ENCODE results near the gene CFAP90. TPM values are rescaled to one million over a fixed set of nuclear protein-coding genes. Genes with fewer than 3 reads are reported as not detected.
A peak's percentile ranks its signal among the peaks of the same experiment; 100 is the strongest.

The CFAP90 gene
- total RNA-seq, 2 experiments from 2014 or later = not detected

DNA sequence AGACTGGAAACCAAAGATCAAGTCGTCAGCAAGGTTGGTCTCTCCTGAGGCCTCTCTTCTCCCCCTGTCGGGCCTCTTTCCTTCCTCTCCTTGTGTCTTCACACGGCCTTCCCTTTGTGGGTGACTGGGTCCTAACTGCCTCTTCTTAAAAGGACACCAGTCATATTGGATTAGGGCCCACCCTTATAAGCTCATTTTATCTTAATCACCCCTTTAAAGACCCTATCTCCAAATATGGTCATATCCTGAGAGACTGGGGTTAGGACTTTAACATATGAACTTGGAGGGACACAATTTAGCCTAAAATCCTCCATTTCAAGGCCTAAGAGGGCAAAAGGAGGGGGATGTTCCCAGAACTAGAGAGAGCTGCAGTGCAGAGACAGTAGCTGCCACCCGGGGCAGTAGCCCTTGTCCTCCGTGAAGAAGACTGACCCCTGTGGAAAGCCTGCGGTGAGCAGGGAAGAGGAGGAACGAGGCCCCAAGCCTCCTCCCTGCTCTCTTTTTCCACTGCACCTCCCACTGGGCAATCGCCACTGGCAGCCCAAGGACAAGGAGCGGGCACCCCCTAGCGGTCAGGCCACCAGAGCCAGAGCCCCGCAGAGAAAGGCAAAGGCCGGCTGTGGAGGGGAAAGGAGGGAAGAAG is 34.9 kb downstream of the CFAP90 start:
- POLR2A ChIA-PET = no interaction called here
- H3K27me3 Mint-ChIP-seq = peaks cover 39% of the 10 kb centered on the region
- CTCF ChIA-PET = interaction anchor here (1.0 to 2.2 kb wide), 11 partner anchors 12 to 996 kb away, joined by 3 to 8 read pairs (median 3); partner anchors contain the start of gene MTRR
- no peak overlapping the region for H3K4me3 Mint-ChIP-seq
- no peaks in the 10 kb centered on the region for H3K4me1 Mint-ChIP-seq (ENCODE audit: low read depth)
- H3K9me3 Mint-ChIP-seq = no peaks in the 10 kb centered on the region
- DNase-seq = peak; percentile 76
- H3K27ac Mint-ChIP-seq = no peak overlapping the region
- intact Hi-C loops (cut with micrococcal nuclease) = no loop called here
- H3K36me3 Mint-ChIP-seq = no peaks in the 10 kb centered on the region

DNA sequence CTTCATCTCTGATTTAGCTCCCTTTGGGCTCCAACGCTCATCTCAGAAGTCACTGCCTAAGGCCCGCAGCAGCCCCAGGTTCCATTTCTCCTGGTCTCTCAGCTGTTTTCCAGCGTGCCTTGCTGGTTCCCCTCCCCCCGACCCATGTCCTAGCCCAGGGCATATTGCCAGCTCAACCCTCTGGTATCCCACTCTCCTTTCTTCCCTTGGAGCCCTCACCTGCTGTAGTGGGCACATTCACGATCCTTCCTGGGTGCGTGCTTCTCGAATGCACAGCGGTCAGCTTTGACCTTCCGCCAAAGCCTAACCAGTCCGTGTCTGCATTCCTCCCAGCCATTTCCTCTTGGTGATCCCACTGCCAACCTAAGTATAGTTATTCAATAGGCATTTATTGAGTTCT is 36.1 kb downstream of the CFAP90 start:
- Mint-ChIP-seq H3K36me3 (no peaks in the 10 kb centered on the region), H3K4me3 (no peak overlapping the region), H3K27me3 (peaks cover 42% of the 10 kb centered on the region), H3K27ac (peak overlapping the region; percentile 53), H3K4me1 (ENCODE audit: low read depth) (no peaks in the 10 kb centered on the region), H3K9me3 (no peaks in the 10 kb centered on the region)
- intact Hi-C loops (cut with micrococcal nuclease) = no loop called here
- CTCF ChIA-PET = no interaction called here
- POLR2A ChIA-PET = no interaction called here
- no peak for DNase-seq

DNA sequence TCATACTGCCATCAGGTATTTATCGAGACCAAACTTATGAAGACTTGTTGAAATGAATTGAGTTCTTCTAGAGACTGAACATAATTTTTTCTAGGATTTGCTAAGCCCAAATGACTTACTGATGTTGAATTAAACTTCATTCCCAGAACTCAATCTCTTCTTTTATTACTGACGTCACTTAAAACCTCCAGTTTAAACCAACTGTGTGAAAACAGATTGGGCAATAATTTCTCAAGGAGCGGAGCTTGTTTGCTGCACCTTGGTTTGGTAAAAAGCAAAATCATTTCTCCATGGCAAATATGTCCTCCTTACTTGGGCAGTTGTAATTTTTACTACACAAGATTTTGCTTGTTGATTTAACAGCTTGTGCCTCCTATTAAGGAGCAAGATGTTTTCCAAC is 37.4 kb downstream of the CFAP90 start:
- H3K4me1 Mint-ChIP-seq (ENCODE audit: low read depth) = no peaks in the 10 kb centered on the region
- H3K27me3 Mint-ChIP-seq = peaks cover 42% of the 10 kb centered on the region
- H3K36me3 Mint-ChIP-seq = no peaks in the 10 kb centered on the region
- no peak for DNase-seq
- ChIA-PET CTCF (interaction anchor here (0.7 to 0.8 kb wide), 2 partner anchors 68 to 1435 kb away, joined by 3 read pairs; no protein-coding TSS in a partner anchor), POLR2A (no interaction called here)
- no peak overlapping the region for H3K4me3 Mint-ChIP-seq
- no peaks in the 10 kb centered on the region for H3K9me3 Mint-ChIP-seq
- H3K27ac Mint-ChIP-seq = no peak overlapping the region
- intact Hi-C loops (cut with micrococcal nuclease) = no loop called here

DNA sequence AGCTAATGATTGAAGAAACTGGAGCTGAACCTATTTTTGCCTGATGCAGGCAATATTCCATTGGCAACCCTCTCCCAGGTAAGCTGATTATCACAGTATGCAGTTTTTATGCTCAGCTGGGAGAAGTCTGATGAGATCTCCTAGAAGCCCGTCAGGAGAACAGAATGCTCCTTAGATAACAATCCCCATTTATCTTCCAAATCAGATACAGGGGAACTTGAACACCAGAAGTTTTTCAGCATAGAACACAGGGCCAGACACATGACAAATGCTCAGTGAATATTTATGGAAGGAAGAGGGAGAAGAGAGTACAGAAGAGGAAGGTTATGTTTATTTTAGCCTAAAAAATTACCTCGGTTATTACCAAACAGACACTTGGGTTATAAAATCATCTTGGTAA is 37.9 kb downstream of the CFAP90 start:
- ChIA-PET CTCF (no interaction called here), POLR2A (no interaction called here)
- no peak overlapping the region for H3K27ac Mint-ChIP-seq

DNA sequence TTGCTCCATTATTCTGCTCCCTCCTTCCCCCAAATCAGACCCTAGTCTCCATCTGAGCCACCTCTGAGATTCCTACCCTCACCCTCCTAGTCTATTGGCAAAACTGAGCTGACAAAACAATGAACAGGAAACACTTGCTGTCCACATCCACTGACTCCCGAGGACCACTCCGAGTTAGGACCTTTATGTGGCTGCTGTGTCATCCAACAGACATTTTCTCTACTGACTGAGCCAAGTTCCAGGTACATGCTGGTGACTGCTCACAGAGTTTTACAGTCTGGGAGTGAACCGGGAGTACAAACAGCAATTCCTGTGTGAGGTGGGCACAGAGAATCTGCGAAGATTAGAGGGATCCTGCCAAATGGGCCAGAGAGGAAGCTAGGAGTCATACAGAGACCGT is 39.2 kb downstream of the CFAP90 start:
- no peak for DNase-seq
- Mint-ChIP-seq H3K27me3 (peaks cover 44% of the 10 kb centered on the region), H3K4me1 (ENCODE audit: low read depth) (no peaks in the 10 kb centered on the region), H3K9me3 (no peaks in the 10 kb centered on the region), H3K27ac (no peak overlapping the region), H3K4me3 (no peak overlapping the region), H3K36me3 (no peaks in the 10 kb centered on the region)
- intact Hi-C loops (cut with micrococcal nuclease) = no loop called here
- ChIA-PET POLR2A (no interaction called here), CTCF (interaction anchor here (0.8 kb wide), 1 partner anchor 8 kb away, joined by 3 read pairs; no protein-coding TSS in a partner anchor)

More for the DNA sequence above, 37.9 kb downstream of the CFAP90 start:
- Mint-ChIP-seq H3K36me3 (no peaks in the 10 kb centered on the region), H3K4me1 (ENCODE audit: low read depth) (no peaks in the 10 kb centered on the region), H3K9me3 (no peaks in the 10 kb centered on the region), H3K4me3 (no peak overlapping the region), H3K27me3 (peaks cover 42% of the 10 kb centered on the region)
- intact Hi-C loops (cut with micrococcal nuclease) = no loop called here
- DNase-seq = no peak

DNA sequence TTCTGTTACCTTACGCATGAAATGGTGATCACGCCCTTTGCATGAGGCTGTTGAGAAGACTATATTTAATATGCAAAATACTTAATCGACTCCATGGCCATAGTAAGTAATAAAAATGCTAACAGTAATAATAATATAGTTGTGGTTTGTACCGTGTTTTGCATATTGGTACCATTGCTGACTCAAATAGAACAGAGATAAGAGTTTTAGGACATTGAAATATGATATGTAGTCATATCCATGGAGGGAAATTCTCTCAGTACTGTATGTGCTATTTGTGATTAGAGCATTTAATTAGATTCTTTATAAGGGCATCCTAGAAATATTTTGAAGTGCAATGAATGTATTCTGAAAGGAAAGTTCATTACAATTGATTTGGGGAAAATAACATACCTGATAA is 41.9 kb downstream of the CFAP90 start:
- Mint-ChIP-seq H3K9me3 (no peaks in the 10 kb centered on the region), H3K27ac (no peak overlapping the region), H3K27me3 (peaks cover 27% of the 10 kb centered on the region), H3K4me1 (ENCODE audit: low read depth) (no peaks in the 10 kb centered on the region), H3K36me3 (no peaks in the 10 kb centered on the region), H3K4me3 (no peak overlapping the region)
- ChIA-PET POLR2A (no interaction called here), CTCF (no interaction called here)
- intact Hi-C loops (cut with micrococcal nuclease) = no loop called here
- DNase-seq = no peak

DNA sequence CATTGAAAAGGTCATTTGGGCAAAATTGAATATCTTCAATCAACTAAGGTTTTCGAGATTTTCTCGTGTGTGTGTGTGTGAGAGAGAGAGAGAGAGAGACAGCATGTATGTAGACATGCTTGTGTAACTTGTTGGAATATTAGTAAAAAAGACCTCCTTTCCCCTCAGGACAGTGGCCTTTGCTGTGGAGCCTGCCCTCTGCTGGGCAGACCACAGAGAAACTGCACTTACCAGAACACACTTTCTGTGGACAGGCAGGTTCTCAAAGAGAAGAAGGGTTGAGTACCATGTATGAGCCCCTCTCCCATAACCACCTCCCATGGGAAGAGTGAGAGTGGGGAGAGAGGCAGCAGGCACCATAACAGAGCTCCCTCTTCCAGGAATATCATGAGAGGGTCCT is 45.6 kb downstream of the CFAP90 start:
- Mint-ChIP-seq H3K27ac (no peak overlapping the region), H3K9me3 (no peaks in the 10 kb centered on the region)

DNA sequence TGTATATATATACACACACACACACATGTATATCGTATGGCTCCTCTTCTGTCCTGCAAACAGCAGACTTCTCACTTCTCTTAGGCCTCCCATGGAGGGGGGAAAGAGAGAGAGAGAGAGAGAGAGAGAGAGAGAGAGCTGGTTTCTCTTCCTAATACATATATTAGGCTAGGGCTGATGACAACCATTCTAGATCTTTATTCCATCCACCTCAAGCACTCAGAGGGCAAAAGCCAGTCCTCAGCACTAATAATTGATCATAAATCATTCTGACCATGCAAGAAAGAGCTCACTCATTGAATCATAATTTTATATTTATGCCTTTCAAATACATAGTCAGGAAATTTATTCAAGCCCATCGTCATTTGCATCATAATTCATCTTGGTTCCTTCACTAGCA is 47.0 kb downstream of the CFAP90 start:
- H3K36me3 Mint-ChIP-seq = no peaks in the 10 kb centered on the region
- no peak for DNase-seq
- H3K27ac Mint-ChIP-seq = no peak overlapping the region
- intact Hi-C loops (cut with micrococcal nuclease) = no loop called here
- H3K27me3 Mint-ChIP-seq = peaks cover 7% of the 10 kb centered on the region
- no peak overlapping the region for H3K4me3 Mint-ChIP-seq
- H3K4me1 Mint-ChIP-seq (ENCODE audit: low read depth) = no peaks in the 10 kb centered on the region
- ChIA-PET POLR2A (no interaction called here), CTCF (interaction anchor here (1.0 kb wide), 1 partner anchor 8 kb away, joined by 3 read pairs; no protein-coding TSS in a partner anchor)
- no peaks in the 10 kb centered on the region for H3K9me3 Mint-ChIP-seq

More for the DNA sequence above, 45.6 kb downstream of the CFAP90 start:
- no peak overlapping the region for H3K4me3 Mint-ChIP-seq
- POLR2A ChIA-PET = no interaction called here
- no peaks in the 10 kb centered on the region for H3K36me3 Mint-ChIP-seq
- no peak for DNase-seq
- intact Hi-C loops (cut with micrococcal nuclease) = no loop called here
- peaks cover 7% of the 10 kb centered on the region for H3K27me3 Mint-ChIP-seq
- H3K4me1 Mint-ChIP-seq (ENCODE audit: low read depth) = no peaks in the 10 kb centered on the region
- CTCF ChIA-PET = no interaction called here

DNA sequence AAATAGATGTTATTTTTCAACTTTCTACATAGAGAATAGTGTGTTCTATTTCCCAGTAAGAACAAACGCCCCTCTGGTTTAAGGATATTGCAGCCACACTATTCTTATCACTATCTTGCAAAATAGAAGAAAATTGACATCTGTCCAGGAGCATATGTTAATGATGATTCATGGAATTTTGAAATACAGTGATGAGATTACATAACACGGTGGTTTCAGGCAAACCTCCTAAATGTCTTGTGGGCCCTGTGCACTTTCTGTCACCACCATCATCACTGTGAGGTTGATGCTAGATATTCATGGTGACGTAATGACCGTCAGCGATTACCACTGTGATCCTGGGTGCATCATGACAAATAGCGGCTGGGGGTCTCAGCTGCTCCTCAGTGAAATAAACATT is 48.1 kb downstream of the CFAP90 start:
- CTCF ChIA-PET = interaction anchor here (1.0 kb wide), 1 partner anchor 9 kb away, joined by 3 read pairs; no protein-coding TSS in a partner anchor
- Mint-ChIP-seq H3K27ac (no peak overlapping the region), H3K4me3 (no peak overlapping the region), H3K27me3 (peaks cover 12% of the 10 kb centered on the region), H3K4me1 (ENCODE audit: low read depth) (no peaks in the 10 kb centered on the region), H3K36me3 (no peaks in the 10 kb centered on the region), H3K9me3 (no peaks in the 10 kb centered on the region)
- intact Hi-C loops (cut with micrococcal nuclease) = no loop called here
- DNase-seq = no peak
- POLR2A ChIA-PET = no interaction called here

DNA sequence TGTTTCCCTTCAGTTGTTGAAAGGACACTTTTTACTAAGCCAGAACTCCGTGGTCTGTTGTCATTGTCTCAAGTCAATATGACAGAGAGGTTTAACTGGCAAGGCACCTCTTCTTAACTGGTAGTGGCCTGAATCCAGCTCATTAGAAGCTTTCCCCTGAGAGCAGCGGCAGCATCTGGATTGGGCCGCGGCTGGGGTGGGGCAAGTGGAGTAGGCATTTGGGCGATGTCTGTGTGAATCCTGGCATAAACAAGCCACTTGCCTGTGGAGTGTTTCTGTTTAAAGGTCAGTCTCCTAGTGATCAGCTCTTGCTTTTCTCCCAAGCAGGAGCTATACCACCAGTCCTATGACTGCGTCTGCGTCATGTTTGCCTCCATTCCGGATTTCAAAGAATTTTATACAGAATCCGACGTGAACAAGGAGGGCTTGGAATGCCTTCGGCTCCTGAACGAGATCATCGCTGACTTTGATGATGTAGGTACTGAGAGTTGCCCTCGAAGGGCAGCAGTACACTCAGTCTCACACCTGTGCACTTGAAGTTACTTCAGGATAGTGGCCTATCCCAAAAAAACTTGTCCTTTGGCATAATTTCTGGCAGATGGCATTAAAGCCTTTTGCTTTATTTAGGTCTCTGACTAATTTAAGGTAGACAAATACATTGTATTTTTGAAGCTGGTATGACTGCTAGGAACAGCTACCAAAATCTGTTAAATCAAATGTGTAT is 48.9 kb downstream of the CFAP90 start:
- no peak for DNase-seq
- Mint-ChIP-seq H3K4me3 (no peak overlapping the region), H3K27me3 (peaks cover 7% of the 10 kb centered on the region), H3K4me1 (ENCODE audit: low read depth) (no peaks in the 10 kb centered on the region), H3K27ac (no peak overlapping the region), H3K36me3 (no peaks in the 10 kb centered on the region), H3K9me3 (no peaks in the 10 kb centered on the region)
- CTCF ChIA-PET = no interaction called here
- intact Hi-C loops (cut with micrococcal nuclease) = no loop called here
- POLR2A ChIA-PET = no interaction called here

DNA sequence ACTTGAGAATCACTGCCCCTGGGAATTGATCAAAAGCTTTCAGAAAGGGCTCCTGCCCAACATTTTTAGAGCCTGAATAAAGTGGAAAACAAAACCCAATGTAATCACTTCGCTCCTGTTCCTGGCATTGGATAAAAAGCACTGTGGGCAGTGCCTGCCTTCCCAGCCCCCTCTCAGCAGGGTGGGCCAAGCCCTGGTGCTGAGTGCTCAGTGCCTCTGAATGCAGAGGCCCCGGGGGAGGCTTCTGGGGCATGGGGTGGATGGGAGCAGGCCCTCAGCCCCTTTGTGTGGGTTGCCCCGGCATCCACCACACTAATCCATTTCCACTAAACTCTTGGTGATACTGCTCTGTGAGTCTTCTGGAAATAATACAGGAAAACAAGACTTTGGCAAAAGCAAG is 55.6 kb downstream of the CFAP90 start:
- Mint-ChIP-seq H3K9me3 (no peaks in the 10 kb centered on the region), H3K4me3 (no peak overlapping the region), H3K27ac (no peak overlapping the region), H3K36me3 (no peaks in the 10 kb centered on the region), H3K4me1 (ENCODE audit: low read depth) (no peaks in the 10 kb centered on the region), H3K27me3 (peaks cover 20% of the 10 kb centered on the region)
- ChIA-PET CTCF (no interaction called here), POLR2A (no interaction called here)
- DNase-seq = no peak
- intact Hi-C loops (cut with micrococcal nuclease) = no loop called here

DNA sequence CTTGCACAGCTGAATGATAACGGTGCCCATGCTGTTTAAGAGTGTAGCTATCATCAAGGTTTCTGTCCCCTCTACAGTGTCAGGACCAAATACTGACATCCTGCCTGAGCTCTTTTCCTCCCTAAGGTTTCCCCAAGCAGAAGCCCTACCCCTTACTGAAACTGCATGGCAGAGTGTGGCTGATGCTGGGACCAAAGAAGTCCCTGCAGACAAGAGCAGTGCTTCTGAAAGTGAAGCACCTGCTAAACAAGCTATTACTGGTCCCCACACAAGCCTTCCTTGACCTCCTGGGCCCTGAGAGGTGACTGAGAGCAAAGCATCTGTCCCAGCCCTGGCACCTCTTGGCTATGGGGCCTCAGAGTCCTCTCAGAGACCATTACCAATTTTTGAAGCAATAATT is 56.1 kb downstream of the CFAP90 start:
- H3K4me3 Mint-ChIP-seq = no peak overlapping the region
- H3K36me3 Mint-ChIP-seq = no peaks in the 10 kb centered on the region
- H3K27ac Mint-ChIP-seq = no peak overlapping the region
- ChIA-PET CTCF (no interaction called here), POLR2A (no interaction called here)
- no peak for DNase-seq
- intact Hi-C loops (cut with micrococcal nuclease) = no loop called here
- peaks cover 22% of the 10 kb centered on the region for H3K27me3 Mint-ChIP-seq
- no peaks in the 10 kb centered on the region for H3K4me1 Mint-ChIP-seq (ENCODE audit: low read depth)
- H3K9me3 Mint-ChIP-seq = no peaks in the 10 kb centered on the region

DNA sequence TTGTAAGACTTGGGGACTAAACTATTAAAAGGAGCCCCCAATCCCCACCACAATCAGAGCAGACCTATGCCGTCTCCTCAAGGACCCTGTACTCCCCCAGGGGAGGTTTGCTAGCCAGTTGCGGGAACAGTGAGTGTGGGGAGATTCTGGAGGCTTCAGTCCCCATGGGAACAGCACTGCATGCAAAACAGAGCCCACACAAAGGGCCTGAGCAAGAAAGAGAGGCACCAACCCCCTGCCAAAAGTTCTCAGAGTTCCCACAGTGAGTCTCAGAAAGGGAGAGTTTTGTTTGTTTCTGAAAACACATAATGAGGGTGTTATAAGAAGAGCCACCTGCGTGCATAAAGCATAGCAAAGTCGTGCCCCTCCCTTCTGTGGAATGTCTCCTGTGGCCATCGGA is 56.6 kb downstream of the CFAP90 start:
- intact Hi-C loops (cut with micrococcal nuclease) = no loop called here
- POLR2A ChIA-PET = no interaction called here
- CTCF ChIA-PET = no interaction called here
- Mint-ChIP-seq H3K4me1 (ENCODE audit: low read depth) (no peaks in the 10 kb centered on the region), H3K27me3 (peaks cover 24% of the 10 kb centered on the region), H3K9me3 (no peaks in the 10 kb centered on the region), H3K4me3 (no peak overlapping the region), H3K36me3 (no peaks in the 10 kb centered on the region), H3K27ac (no peak overlapping the region)
- no peak for DNase-seq
